Fibroblast of mammary gland (primary cell): Measurements from ENCODE around the gene PHEX.

Experiments
- DNase-seq: peaks from one replicate; pipeline ENCODE4 v3.0.0-alpha.2; 2010; ENCODE audit warnings: low read depth
- H3K4me3 ChIP-seq: 2 replicates; pipeline ENCODE4 v1.5.1; 2011; ENCODE audit warnings: low read depth, mild to moderate bottlenecking, low read length, moderate library complexity; ENCODE audit not compliant: control insufficient read depth
- CTCF ChIP-seq: conservative IDR thresholded peaks from 2 replicates; pipeline ENCODE4 v1.5.1; 2011; ENCODE audit warnings: low read depth, low read length, inconsistent platforms; ENCODE audit not compliant: control insufficient read depth, insufficient read depth

PHEX gene

GRCh38 chrX:22202251-22202650, 170.1 kb downstream of the PHEX start:
- no peak for TF ChIP-seq CTCF
- DNase-seq = no peak

GRCh38 chrX:22203186-22203585, 171.1 kb downstream of the PHEX start:
- no peak overlapping the region for H3K4me3 ChIP-seq
- DNase-seq = no peak
- TF ChIP-seq CTCF = no peak

More at GRCh38 chrX:22202251-22202650, 170.1 kb downstream of the PHEX start:
- H3K4me3 ChIP-seq = no peak overlapping the region

GRCh38 chrX:22206781-22207180, 174.7 kb downstream of the PHEX start:
- TF ChIP-seq CTCF = no peak
- no peak for DNase-seq
- H3K4me3 ChIP-seq = no peak overlapping the region

GRCh38 chrX:22220941-22221340, 188.8 kb downstream of the PHEX start:
- no peak overlapping the region for H3K4me3 ChIP-seq
- peak; percentile 72 for DNase-seq
- no peak for TF ChIP-seq CTCF

- DNase-seq = no peak
- no peak for TF ChIP-seq CTCF
- no peak overlapping the region for H3K4me3 ChIP-seq
Observed at GRCh38 chrX:22234380-22234779, 202.3 kb downstream of the PHEX start.

- DNase-seq = no peak
- no peak overlapping the region for H3K4me3 ChIP-seq
- no peak for TF ChIP-seq CTCF
Observed at GRCh38 chrX:22237479-22237878, 205.4 kb downstream of the PHEX start.

- H3K4me3 ChIP-seq = no peak overlapping the region
- no peak for TF ChIP-seq CTCF
- peak; percentile 5 for DNase-seq
Observed at GRCh38 chrX:22246620-22247019, 214.5 kb downstream of the PHEX start.
